ENCODE data around the gene CAMK1D.
"Not testable (repeated sequence)": the region's sequence is repeated elsewhere in the genome, so short reads cannot be mapped to it uniquely, and the experiment has no call there.

Gene CAMK1D

DNA sequence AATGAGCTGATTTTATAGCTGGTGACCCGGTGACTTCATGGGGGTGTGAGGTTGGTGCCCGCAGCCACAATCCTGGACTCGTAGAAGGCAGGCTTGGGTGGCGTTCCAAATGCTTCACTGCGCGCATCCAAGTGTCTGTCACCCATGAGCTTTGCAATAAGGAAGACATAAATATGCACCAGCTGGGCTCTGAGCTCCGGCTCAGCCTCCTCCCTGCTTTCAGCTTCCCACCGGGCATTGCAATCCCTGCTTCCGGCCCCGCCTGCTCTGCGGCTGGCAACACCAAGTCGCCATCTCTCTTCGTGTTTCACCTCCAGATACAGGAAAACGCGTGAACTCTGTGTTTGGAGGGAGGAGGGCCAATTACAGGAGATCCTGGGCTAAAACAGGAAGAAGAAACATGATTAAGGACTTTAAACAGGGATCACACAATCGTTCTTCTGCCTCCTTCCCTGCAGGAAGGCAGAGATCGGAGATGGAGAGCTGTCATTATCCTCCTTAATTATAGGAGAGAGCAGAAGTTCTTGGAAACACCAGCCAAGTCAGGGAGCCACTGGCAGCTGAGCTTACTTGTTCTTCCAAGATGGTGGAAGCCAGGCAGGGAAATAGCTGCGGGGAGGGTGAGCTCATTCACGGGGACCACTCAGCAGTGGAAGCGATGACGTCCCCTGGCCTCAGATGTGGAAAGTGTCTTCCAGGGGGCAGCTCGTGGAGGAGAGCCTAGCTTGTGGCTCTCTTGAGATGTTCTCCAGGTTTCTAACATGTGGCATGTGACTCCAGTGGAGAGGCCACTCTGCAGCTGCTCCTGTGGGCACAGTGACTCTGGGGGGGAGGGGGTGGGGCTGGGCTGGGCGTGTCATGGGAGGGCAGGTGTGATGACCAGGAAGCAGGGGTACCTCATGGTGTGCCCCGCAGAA is 134.9 kb downstream of the CAMK1D start:
- TF ChIP-seq Cebpa-rat (IDR thresholded peaks at IDR 0.05), result no peak
- Histone ChIP-seq H3K9ac (no peak overlapping the region), H3K4me1 (peaks cover 56% of the 10 kb centered on the region)

DNA sequence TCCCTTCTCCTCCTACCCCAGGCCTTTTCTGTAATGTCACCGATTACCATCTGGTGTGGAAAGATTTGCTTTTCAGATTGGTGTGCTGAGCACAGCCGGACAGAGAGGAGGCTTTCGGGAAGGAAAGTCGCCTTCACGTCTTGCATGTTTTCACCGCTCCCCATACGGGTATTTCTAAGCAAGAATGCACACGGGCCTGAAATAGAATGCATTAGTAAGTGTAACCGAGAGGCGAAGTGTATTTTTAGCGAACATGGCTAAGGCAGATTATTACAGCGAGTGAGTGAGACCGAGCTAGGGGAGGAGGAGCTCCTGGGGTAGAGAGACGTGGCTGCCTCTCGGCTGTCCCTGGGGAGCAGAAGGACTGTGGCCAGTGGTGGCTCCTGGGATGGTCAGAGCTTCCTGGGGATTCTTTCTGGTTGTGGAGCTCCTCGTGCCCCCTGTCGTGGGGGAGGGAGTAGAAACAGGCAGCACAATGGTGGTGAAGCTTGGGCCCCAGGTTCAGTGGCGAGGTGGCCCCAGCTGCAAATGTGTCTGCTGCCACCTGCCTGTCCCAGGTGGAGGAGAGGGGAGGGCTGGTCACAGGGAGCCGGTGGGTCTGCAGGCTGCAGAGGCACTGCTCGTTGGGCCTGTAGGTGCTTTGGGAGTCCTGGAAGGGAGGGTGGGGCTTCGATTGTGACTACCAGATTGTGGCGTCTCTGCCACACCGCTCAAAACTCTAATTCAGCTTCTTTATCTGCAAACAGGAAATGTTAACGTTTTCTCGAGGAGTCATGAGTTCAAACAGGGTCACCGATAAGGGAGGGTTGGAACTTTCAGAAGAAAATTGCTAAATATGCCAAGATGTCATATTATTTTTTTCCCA is 135.8 kb downstream of the CAMK1D start:
- peaks cover 56% of the 10 kb centered on the region for H3K4me1 ChIP-seq
- TF ChIP-seq Cebpa-rat (IDR thresholded peaks at IDR 0.05), result no peak
- H4K20me1 ChIP-seq, result no peaks in the 10 kb centered on the region
- peak overlapping the region; percentile 62 for H3K9ac ChIP-seq
- H3K4me2 ChIP-seq, result peak overlapping the region; percentile 86
- no peaks in the 10 kb centered on the region for H3K27me3 ChIP-seq
- peaks cover 10% of the 10 kb centered on the region; the same call in 1 of the 2 replicates for H3K36me3 ChIP-seq
- peak overlapping the region; percentile 79 for H3K27ac ChIP-seq
- peak overlapping the region; percentile 48 for H3K4me3 ChIP-seq
- H3K9me3 ChIP-seq, result peaks cover 16% of the 10 kb centered on the region

More for the DNA sequence above, 134.9 kb downstream of the CAMK1D start:
- Histone ChIP-seq H3K9me3 (peaks cover 18% of the 10 kb centered on the region), H3K27ac (peak overlapping the region; percentile 79), H3K36me3 (peaks cover 19% of the 10 kb centered on the region; the same call in 1 of the 2 replicates), H3K4me3 (no peak overlapping the region), H3K4me2 (peak overlapping the region; percentile 86), H4K20me1 (no peaks in the 10 kb centered on the region), H3K27me3 (no peaks in the 10 kb centered on the region)

DNA sequence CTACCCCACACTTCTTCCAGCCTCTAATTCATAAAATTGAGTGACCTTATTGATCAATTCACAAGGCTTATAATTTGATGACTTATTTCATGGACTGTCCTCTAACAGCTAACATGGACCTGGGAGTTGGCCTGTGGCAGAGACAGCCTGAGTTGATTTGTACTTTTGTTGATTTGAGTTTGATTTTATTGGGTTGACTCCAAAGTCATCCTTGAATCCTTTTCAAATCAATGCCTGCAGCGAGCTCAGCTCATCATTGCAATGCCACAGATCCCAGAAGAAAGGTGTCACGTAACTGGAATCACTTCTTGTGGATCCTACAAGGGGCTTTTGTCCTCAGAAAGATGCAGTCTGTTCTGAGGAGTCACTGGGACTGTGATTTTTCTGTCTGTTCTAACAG is 138.0 kb downstream of the CAMK1D start:
- H4K20me1 ChIP-seq, result no peaks in the 10 kb centered on the region

DNA sequence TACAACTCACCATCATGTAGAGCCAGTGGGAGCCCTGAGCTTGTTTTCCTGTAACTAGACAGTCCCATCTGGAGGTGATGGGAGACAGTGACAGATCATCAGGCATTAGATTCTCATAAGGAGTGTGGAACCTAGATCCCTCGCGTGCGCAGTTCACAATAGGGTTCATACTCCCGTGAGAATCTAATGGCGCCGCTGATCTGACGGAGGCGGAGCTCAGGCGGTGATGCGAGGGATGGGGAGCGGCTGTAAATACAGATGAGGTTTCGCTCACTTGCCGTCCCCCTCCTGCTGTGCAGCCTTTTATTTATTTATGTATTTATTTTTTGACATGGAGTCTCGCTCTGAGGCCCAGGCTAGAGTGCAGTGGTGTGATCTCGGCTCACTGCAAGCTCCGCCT is 139.3 kb downstream of the CAMK1D start:
- Histone ChIP-seq H3K9ac (no peak overlapping the region), H3K36me3 (no peaks in the 10 kb centered on the region), H3K4me1 (peaks cover 31% of the 10 kb centered on the region), H3K27me3 (no peaks in the 10 kb centered on the region), H3K27ac (no peak overlapping the region), H3K4me3 (no peak overlapping the region), H3K4me2 (no peak overlapping the region), H4K20me1 (no peaks in the 10 kb centered on the region), H3K9me3 (no peaks in the 10 kb centered on the region)
- no peak for TF ChIP-seq Cebpa-rat (IDR thresholded peaks at IDR 0.05)

More for the DNA sequence above, 138.0 kb downstream of the CAMK1D start:
- H3K27me3 ChIP-seq, result no peaks in the 10 kb centered on the region
- H3K4me3 ChIP-seq, result no peak overlapping the region
- no peak overlapping the region for H3K9ac ChIP-seq
- no peak overlapping the region for H3K4me2 ChIP-seq
- no peak for TF ChIP-seq Cebpa-rat (IDR thresholded peaks at IDR 0.05)
- no peaks in the 10 kb centered on the region for H3K9me3 ChIP-seq
- H3K27ac ChIP-seq, result no peak overlapping the region
- no peaks in the 10 kb centered on the region for H3K36me3 ChIP-seq
- H3K4me1 ChIP-seq, result peaks cover 44% of the 10 kb centered on the region

DNA sequence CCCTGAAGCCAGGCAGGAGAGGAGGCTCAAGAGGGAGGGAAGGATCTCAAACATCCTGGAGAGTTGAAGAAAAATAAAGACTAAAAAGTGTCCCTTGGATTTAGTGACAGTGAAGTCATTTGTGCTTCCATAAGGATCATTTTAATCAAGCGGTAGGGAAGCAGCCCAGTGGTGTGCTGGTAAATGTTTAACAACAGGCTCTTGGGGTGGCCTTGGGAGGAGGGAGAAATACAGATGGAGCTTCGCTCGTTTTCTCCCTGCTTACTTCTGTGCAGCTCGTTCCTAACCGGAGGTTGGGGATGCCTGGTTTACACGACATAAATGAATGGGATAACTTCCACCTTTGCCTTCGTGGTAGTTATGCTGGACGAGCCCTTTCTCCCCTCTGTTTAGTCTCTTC is 140.0 kb downstream of the CAMK1D start:
- no peaks in the 10 kb centered on the region for H3K27me3 ChIP-seq
- H3K27ac ChIP-seq, result no peak overlapping the region
- H3K9ac ChIP-seq, result no peak overlapping the region
- no peak overlapping the region for H3K4me3 ChIP-seq
- no peaks in the 10 kb centered on the region for H3K9me3 ChIP-seq
- no peaks in the 10 kb centered on the region for H4K20me1 ChIP-seq
- peaks cover 24% of the 10 kb centered on the region for H3K4me1 ChIP-seq
- no peak overlapping the region for H3K4me2 ChIP-seq
- TF ChIP-seq Cebpa-rat (IDR thresholded peaks at IDR 0.05), result no peak
- H3K36me3 ChIP-seq, result no peaks in the 10 kb centered on the region

DNA sequence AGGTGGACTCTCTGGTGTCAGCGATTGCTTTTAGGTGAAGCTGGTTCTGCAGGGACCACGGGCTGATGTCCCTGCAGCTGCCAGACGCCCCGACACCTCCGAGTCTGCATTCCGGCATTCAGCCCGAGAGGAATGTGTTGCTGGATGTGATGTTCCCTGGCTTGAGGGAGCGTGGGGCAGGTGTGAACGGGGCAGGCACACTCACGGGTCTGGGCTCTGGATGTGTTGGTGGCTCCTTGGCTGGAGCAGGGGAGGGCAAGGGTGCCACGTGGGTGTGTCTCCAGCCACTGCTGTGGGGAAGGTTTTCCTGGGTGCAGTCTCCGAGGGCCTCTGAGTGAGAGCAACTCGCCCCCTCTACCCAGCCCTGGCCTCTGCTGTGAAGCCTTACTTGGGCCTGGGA is 140.5 kb downstream of the CAMK1D start:
- H3K27me3 ChIP-seq, result no peaks in the 10 kb centered on the region
- no peaks in the 10 kb centered on the region for H3K9me3 ChIP-seq
- H3K4me1 ChIP-seq, result peaks cover 20% of the 10 kb centered on the region
- no peak overlapping the region for H3K4me3 ChIP-seq
- TF ChIP-seq Cebpa-rat (IDR thresholded peaks at IDR 0.05), result no peak
- H3K4me2 ChIP-seq, result no peak overlapping the region
- H3K36me3 ChIP-seq, result no peaks in the 10 kb centered on the region
- H4K20me1 ChIP-seq, result no peaks in the 10 kb centered on the region
- H3K9ac ChIP-seq, result no peak overlapping the region
- no peak overlapping the region for H3K27ac ChIP-seq

DNA sequence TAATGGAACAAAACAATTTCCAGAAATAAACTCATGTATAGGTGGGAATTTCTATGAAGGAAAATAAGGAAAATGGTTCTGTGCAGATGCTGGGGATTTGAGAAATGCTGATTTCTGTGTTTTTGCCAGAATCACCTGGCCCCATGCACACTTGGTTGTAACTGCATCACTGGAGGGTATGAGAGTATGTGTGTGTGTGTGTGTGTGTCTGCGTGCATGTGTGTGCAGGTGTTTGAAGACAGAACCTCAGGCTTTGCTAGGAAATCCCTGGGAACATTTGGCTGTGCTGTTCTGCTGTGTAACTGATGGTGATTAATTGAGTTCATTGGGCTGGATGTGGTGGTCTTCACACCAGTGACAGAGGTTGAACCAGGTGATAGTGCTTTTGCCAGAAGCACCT is 141.6 kb downstream of the CAMK1D start:
- H3K27me3 ChIP-seq, result no peaks in the 10 kb centered on the region
- H3K27ac ChIP-seq, result no peak overlapping the region
- peaks cover 8% of the 10 kb centered on the region for H3K4me1 ChIP-seq
- no peak for TF ChIP-seq Cebpa-rat (IDR thresholded peaks at IDR 0.05)
- no peak overlapping the region for H3K4me2 ChIP-seq
- no peaks in the 10 kb centered on the region for H3K9me3 ChIP-seq
- no peaks in the 10 kb centered on the region for H3K36me3 ChIP-seq
- no peak overlapping the region for H3K9ac ChIP-seq
- no peaks in the 10 kb centered on the region for H4K20me1 ChIP-seq
- H3K4me3 ChIP-seq, result no peak overlapping the region

DNA sequence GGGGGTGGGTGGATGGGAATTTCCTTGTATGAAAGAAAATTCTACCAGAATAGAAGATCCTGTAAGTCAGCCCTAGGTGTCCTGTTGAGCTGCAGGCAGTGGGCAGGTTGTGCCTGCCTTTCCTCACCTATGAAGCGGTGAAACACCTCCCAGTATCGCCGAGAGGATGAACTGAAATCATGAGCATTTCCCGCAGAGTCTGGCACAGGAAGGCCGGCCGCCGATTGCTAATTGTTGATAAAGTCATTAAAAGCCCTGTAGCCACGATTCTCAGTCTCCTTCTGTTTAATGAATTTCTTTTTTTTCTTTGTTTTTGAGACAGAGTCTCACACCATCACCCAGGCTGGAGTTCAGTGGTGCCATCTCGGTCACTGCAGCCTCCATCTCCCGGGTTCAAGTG is 142.1 kb downstream of the CAMK1D start:
- no peak overlapping the region for H3K27ac ChIP-seq
- H3K4me3 ChIP-seq, result no peak overlapping the region
- TF ChIP-seq Cebpa-rat (IDR thresholded peaks at IDR 0.05), result no peak
- H3K9me3 ChIP-seq, result no peaks in the 10 kb centered on the region
- H3K4me2 ChIP-seq, result no peak overlapping the region
- H3K27me3 ChIP-seq, result no peaks in the 10 kb centered on the region
- peaks cover 3% of the 10 kb centered on the region; the same call in 1 of the 2 replicates for H3K4me1 ChIP-seq
- H3K9ac ChIP-seq, result no peak overlapping the region
- no peaks in the 10 kb centered on the region for H3K36me3 ChIP-seq
- H4K20me1 ChIP-seq, result no peaks in the 10 kb centered on the region

DNA sequence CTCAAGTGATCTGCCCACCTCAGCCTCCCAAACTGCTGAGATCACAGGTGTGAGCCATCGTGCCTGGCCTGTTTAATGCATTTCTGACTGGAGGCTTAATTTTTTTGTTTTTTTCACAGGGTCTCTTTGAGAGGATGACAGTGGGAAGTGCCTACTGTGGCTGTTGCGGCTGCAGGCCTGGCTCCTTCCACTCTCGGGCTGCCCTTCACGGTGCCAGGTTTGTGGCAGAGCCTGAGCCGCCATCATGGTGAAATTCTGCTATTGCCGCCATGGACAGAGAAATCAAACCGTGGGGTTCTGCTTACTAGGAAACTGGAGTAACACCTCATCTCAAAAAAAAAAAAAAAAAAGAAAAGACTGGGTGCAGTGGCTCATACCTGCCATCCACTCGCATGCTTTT is 142.7 kb downstream of the CAMK1D start:
- Histone ChIP-seq H3K27ac (no peak overlapping the region), H3K4me2 (no peak overlapping the region), H3K36me3 (no peaks in the 10 kb centered on the region), H3K9ac (no peak overlapping the region), H3K4me1 (no peaks in the 10 kb centered on the region), H4K20me1 (no peaks in the 10 kb centered on the region), H3K4me3 (no peak overlapping the region), H3K9me3 (peaks cover 4% of the 10 kb centered on the region; the same call in 1 of the 2 replicates), H3K27me3 (no peaks in the 10 kb centered on the region)
- TF ChIP-seq Cebpa-rat (IDR thresholded peaks at IDR 0.05), result no peak

DNA sequence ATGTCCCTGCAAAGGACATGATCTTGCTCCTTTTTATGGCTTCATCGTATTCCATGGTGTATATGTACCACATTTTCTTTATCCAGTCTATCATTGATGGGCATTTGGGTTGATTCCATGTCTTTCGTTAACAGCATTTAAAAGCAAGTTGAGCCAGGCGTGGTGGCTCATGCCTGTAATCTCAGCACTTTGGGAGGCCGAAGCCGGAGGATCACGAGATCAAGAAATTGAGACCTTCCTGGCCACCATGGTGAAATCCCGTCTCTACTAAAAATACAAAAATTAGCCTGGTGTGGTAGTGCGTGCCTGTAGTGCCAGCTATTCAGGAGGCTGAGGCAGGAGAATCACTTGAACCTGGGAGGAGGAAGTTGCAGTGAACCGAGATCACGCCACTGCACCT is 147.7 kb downstream of the CAMK1D start:
- not testable (repeated sequence) for H3K27ac ChIP-seq, H3K9ac ChIP-seq, H3K36me3 ChIP-seq, H4K20me1 ChIP-seq, H3K4me3 ChIP-seq, H3K4me2 ChIP-seq, H3K27me3 ChIP-seq
- Histone ChIP-seq H3K9me3 (peaks cover 13% of the 10 kb centered on the region; the same call in 1 of the 2 replicates), H3K4me1 (peaks cover 33% of the 10 kb centered on the region)
